Neural cell (in vitro differentiated cells): ENCODE measurements around the gene CRYAB. TPM values are rescaled to one million over a fixed set of nuclear protein-coding genes. Genes with fewer than 3 reads are reported as not detected.

Experiments used
- H2AFZ ChIP-seq: fragments of 200-600, 300-800 bp; sonication (generic), shearing (Covaris generic); 2 replicates; pipeline ENCODE4 v1.6.0; 2014; ENCODE audit warnings: low read depth, mild to moderate bottlenecking, antibody characterized with exemption, low read length, moderate library complexity
- H3F3A ChIP-seq: fragments of 200-600 bp; shearing (Covaris generic); 2 replicates; pipeline ENCODE4 v1.6.1; 2016; ENCODE audit warnings: mild to moderate bottlenecking, moderate library complexity, mixed read lengths, antibody characterized with exemption, low read length; ENCODE audit not compliant: insufficient read depth, poor library complexity, severe bottlenecking
- H3K27ac ChIP-seq: fragments of 200-600, 300-800 bp; sonication (generic), shearing (Covaris generic); 2 replicates; pipeline ENCODE4 v1.5.1; 2014; ENCODE audit warnings: mild to moderate bottlenecking, low read length, moderate library complexity
- H3K27me3 ChIP-seq: fragments of 300-800, 200-600 bp; sonication (generic), shearing (Covaris generic); 2 replicates; pipeline ENCODE4 v1.6.0; 2014; ENCODE audit warnings: mild to moderate bottlenecking, low read depth, low read length, moderate library complexity; ENCODE audit not compliant: insufficient read depth
- H3K36me3 ChIP-seq: fragments of 300-800, 200-600 bp; sonication (generic), shearing (Covaris generic); 2 replicates; pipeline ENCODE4 v1.5.1; 2014; ENCODE audit warnings: mild to moderate bottlenecking, antibody characterized with exemption, low read length, moderate library complexity; ENCODE audit not compliant: insufficient read depth
- H3K4me2 ChIP-seq: fragments of 300-800, 200-600 bp; sonication (generic), shearing (Covaris generic); 2 replicates; pipeline ENCODE4 v1.6.0; 2014; ENCODE audit warnings: mild to moderate bottlenecking, low read length
- H3K4me3 ChIP-seq: fragments of 300-800, 200-600 bp; sonication (generic), shearing (Covaris generic); 2 replicates; pipeline ENCODE4 v1.5.1; 2014; ENCODE audit warnings: mild to moderate bottlenecking, low read length, moderate library complexity
- H3K79me2 ChIP-seq: fragments of 200-600 bp; shearing (Covaris generic); replicated peaks from 2 replicates; pipeline ENCODE4 v1.6.0; 2014; ENCODE audit warnings: mild to moderate bottlenecking, low read length, moderate library complexity; ENCODE audit not compliant: insufficient read depth
- H3K9ac ChIP-seq: fragments of 300-800, 200-600 bp; sonication (generic), shearing (Covaris generic); 2 replicates; pipeline ENCODE4 v1.6.1; 2016; ENCODE audit warnings: mild to moderate bottlenecking, low read length, mixed read lengths
- H3K9me2 ChIP-seq: fragments of 200-600 bp; shearing (Covaris generic); 2 replicates; pipeline ENCODE4 v1.6.1; 2016; ENCODE audit warnings: mild to moderate bottlenecking, low read length, mixed read lengths; ENCODE audit not compliant: insufficient read depth
- H3K9me3 ChIP-seq: fragments of 200-600, 300-800 bp; sonication (generic), shearing (Covaris generic); 2 replicates; pipeline ENCODE4 v1.6.1; 2016; ENCODE audit warnings: mild to moderate bottlenecking, mixed run types, low read length, moderate library complexity, mixed read lengths
- H4K20me1 ChIP-seq: fragments of 200-600 bp; shearing (Covaris generic); 2 replicates; pipeline ENCODE4 v1.6.1; 2016; ENCODE audit warnings: mild to moderate bottlenecking, mixed run types; ENCODE audit not compliant: insufficient read depth
- EP300 ChIP-seq: fragments of 450-650 bp; conservative IDR thresholded peaks from 2 replicates; pipeline ENCODE4 v1.6.1; 2014; ENCODE audit warnings: antibody characterized with exemption, mild to moderate bottlenecking, moderate library complexity; ENCODE audit not compliant: poor library complexity, severe bottlenecking
- EZH2 ChIP-seq: fragments of 200-600, 300-800 bp; shearing (Covaris generic), sonication (generic); IDR thresholded peaks from 2 replicates; pipeline ENCODE4 v1.6.1; 2014; ENCODE audit warnings: antibody characterized with exemption, low read length, borderline replicate concordance, mild to moderate bottlenecking; ENCODE audit not compliant: insufficient read depth, poor library complexity, severe bottlenecking
- MXI1 ChIP-seq: fragments of 450-650 bp; conservative IDR thresholded peaks from 2 replicates; pipeline ENCODE4 v1.6.1; 2014; ENCODE audit warnings: antibody characterized with exemption, mild to moderate bottlenecking; ENCODE audit not compliant: poor library complexity, severe bottlenecking
- POLR2AphosphoS5 ChIP-seq: IDR thresholded peaks from 2 replicates; pipeline ENCODE4 v1.6.1; 2012
- RAD21 ChIP-seq: fragments of 450-650 bp; conservative IDR thresholded peaks from 2 replicates; pipeline ENCODE4 v1.6.1; 2014; ENCODE audit warnings: antibody characterized with exemption, mild to moderate bottlenecking, moderate library complexity
- SMC3 ChIP-seq: fragments of 450-650 bp; conservative IDR thresholded peaks from 2 replicates; pipeline ENCODE4 v1.6.1; 2014; ENCODE audit warnings: antibody characterized with exemption, mild to moderate bottlenecking, moderate library complexity; ENCODE audit not compliant: poor library complexity
- TAF1 ChIP-seq: IDR thresholded peaks from 2 replicates; pipeline ENCODE4 v1.6.1; 2012; ENCODE audit warnings: low read depth
- polyA plus RNA-seq: library from polyadenylated mRNA; depleted of rRNA; stranded (reverse); fragments of >200 nt; gene quantifications from 2 replicates; pipeline ENCODE4 v1.2.3, GENCODE V29; 2014
- TF ChIP-seq, protein P1 (sequence below): IDR thresholded peaks from 2 replicates; pipeline ENCODE4 v1.6.1; 2012; ENCODE audit warnings: borderline replicate concordance
- TF ChIP-seq, protein P2 (sequence below): fragments of 450-650 bp; IDR thresholded peaks from 2 replicates; pipeline ENCODE4 v1.5.1; 2014; ENCODE audit warnings: antibody characterized with exemption, mild to moderate bottlenecking, moderate library complexity; ENCODE audit not compliant: poor library complexity, severe bottlenecking

CRYAB gene
- polyA plus RNA-seq, 1 donor from 2014 or later: not detected

GRCh38 chr11:111909378-111909777, 2.2 kb downstream of the CRYAB start:
- no peaks in the 10 kb centered on the region for H3K79me2 ChIP-seq
- no peaks in the 10 kb centered on the region for H3K36me3 ChIP-seq
- H2AFZ ChIP-seq: no peak overlapping the region
- no peak overlapping the region for H3K27ac ChIP-seq
- H3K4me2 ChIP-seq: no peak overlapping the region
- H3K9me2 ChIP-seq: no peaks in the 10 kb centered on the region
- H4K20me1 ChIP-seq: no peaks in the 10 kb centered on the region
- H3K9ac ChIP-seq: no peak overlapping the region
- no peaks in the 10 kb centered on the region for H3F3A ChIP-seq
- no peaks in the 10 kb centered on the region for H3K9me3 ChIP-seq
- TF ChIP-seq, protein P1, sequence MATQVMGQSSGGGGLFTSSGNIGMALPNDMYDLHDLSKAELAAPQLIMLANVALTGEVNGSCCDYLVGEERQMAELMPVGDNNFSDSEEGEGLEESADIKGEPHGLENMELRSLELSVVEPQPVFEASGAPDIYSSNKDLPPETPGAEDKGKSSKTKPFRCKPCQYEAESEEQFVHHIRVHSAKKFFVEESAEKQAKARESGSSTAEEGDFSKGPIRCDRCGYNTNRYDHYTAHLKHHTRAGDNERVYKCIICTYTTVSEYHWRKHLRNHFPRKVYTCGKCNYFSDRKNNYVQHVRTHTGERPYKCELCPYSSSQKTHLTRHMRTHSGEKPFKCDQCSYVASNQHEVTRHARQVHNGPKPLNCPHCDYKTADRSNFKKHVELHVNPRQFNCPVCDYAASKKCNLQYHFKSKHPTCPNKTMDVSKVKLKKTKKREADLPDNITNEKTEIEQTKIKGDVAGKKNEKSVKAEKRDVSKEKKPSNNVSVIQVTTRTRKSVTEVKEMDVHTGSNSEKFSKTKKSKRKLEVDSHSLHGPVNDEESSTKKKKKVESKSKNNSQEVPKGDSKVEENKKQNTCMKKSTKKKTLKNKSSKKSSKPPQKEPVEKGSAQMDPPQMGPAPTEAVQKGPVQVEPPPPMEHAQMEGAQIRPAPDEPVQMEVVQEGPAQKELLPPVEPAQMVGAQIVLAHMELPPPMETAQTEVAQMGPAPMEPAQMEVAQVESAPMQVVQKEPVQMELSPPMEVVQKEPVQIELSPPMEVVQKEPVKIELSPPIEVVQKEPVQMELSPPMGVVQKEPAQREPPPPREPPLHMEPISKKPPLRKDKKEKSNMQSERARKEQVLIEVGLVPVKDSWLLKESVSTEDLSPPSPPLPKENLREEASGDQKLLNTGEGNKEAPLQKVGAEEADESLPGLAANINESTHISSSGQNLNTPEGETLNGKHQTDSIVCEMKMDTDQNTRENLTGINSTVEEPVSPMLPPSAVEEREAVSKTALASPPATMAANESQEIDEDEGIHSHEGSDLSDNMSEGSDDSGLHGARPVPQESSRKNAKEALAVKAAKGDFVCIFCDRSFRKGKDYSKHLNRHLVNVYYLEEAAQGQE: no peak
- TF ChIP-seq EZH2 (no peak), EP300 (no peak), SMC3 (no peak), MXI1 (no peak), TAF1 (no peak), POLR2AphosphoS5 (no peak), RAD21 (no peak)
- TF ChIP-seq, protein P2, sequence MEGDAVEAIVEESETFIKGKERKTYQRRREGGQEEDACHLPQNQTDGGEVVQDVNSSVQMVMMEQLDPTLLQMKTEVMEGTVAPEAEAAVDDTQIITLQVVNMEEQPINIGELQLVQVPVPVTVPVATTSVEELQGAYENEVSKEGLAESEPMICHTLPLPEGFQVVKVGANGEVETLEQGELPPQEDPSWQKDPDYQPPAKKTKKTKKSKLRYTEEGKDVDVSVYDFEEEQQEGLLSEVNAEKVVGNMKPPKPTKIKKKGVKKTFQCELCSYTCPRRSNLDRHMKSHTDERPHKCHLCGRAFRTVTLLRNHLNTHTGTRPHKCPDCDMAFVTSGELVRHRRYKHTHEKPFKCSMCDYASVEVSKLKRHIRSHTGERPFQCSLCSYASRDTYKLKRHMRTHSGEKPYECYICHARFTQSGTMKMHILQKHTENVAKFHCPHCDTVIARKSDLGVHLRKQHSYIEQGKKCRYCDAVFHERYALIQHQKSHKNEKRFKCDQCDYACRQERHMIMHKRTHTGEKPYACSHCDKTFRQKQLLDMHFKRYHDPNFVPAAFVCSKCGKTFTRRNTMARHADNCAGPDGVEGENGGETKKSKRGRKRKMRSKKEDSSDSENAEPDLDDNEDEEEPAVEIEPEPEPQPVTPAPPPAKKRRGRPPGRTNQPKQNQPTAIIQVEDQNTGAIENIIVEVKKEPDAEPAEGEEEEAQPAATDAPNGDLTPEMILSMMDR: no peak
- H3K27me3 ChIP-seq: no peaks in the 10 kb centered on the region
- no peak overlapping the region for H3K4me3 ChIP-seq

DNA sequence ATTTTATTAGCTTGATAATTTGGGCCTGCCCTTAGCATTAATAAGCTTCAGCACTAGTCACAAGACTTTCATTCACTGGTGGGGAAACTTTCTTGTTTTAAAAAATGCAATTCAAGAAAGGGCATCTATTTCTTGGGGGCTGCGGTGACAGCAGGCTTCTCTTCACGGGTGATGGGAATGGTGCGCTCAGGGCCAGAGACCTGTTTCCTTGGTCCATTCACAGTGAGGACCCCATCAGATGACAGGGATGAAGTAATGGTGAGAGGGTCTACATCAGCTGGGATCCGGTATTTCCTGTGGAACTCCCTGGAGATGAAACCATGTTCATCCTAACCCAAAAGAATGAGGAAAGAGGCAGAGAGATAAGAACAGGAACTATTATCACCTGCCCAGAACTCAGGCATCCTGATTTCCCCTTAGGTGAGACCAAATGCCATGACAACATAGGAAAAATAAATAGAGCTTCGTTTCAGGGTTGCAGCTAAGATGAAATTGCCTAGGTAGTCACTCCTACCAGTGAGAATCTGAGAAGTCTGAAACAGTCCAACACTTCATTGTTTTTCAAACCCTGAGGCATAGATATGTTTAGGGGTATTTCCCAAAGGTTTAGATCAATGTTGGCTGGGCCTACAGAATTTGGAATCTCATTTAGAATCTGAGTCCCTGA, 2.8 kb downstream of the CRYAB start:
- Histone ChIP-seq H3F3A (no peaks in the 10 kb centered on the region), H4K20me1 (no peaks in the 10 kb centered on the region), H3K4me3 (no peak overlapping the region), H3K9me3 (no peaks in the 10 kb centered on the region), H3K79me2 (no peaks in the 10 kb centered on the region), H3K9ac (no peak overlapping the region), H3K9me2 (no peaks in the 10 kb centered on the region), H3K27me3 (no peaks in the 10 kb centered on the region), H2AFZ (no peak overlapping the region), H3K4me2 (no peak overlapping the region), H3K36me3 (no peaks in the 10 kb centered on the region), H3K27ac (no peak overlapping the region)
- TF ChIP-seq, protein P1: no peak
- TF ChIP-seq EZH2: no peak
- TF ChIP-seq, protein P2: no peak
